Astrocyte of the hippocampus (primary cell): ENCODE results near the gene NLRC5.
"Not testable (repeated sequence)": the region's sequence is repeated elsewhere in the genome, so short reads cannot be mapped to it uniquely, and the experiment has no call there.

Source experiments
- DNase-seq: peaks from one replicate; pipeline ENCODE4 v3.0.0; 2011; ENCODE audit warnings: low read depth, low spot score

NLRC5 gene

DNA sequence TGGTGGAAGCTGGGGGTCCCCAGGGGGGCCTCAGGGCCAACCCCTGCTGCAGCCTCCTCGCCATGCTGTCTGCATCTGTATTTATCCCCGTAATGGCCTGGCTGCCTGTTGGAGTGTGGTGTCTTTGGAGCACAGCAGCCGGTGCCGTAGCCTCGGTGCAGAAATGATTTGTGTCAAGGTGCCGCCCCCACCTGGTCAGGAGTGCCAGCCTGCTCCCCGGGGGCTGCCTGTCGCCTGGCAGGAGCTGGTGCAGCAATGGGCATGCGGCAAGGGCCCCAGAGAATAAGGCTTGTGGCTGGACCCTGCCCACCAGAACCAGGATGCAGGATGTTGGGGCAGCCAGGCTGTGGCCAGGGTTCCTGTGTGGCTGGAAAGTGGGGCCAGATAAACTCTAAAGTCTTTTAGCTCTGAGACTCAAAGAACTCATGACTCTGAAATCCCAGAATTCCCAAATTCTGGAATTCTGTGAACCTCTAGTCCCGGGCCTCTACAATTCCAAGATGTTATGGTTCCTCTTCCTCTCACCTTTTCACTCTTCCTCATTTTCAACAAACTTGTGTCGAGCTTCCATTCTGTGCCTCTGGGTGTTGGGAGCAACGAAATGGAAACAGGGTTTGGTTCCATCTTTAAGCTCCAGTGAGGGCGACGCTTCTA, 109.0 kb downstream of the NLRC5 start:
- no peak for DNase-seq

GRCh38 chr16:57099965-57100364, 110.6 kb downstream of the NLRC5 start:
- peak; percentile 22 for DNase-seq

GRCh38 chr16:57100445-57100844, 111.1 kb downstream of the NLRC5 start:
- no peak for DNase-seq

DNA sequence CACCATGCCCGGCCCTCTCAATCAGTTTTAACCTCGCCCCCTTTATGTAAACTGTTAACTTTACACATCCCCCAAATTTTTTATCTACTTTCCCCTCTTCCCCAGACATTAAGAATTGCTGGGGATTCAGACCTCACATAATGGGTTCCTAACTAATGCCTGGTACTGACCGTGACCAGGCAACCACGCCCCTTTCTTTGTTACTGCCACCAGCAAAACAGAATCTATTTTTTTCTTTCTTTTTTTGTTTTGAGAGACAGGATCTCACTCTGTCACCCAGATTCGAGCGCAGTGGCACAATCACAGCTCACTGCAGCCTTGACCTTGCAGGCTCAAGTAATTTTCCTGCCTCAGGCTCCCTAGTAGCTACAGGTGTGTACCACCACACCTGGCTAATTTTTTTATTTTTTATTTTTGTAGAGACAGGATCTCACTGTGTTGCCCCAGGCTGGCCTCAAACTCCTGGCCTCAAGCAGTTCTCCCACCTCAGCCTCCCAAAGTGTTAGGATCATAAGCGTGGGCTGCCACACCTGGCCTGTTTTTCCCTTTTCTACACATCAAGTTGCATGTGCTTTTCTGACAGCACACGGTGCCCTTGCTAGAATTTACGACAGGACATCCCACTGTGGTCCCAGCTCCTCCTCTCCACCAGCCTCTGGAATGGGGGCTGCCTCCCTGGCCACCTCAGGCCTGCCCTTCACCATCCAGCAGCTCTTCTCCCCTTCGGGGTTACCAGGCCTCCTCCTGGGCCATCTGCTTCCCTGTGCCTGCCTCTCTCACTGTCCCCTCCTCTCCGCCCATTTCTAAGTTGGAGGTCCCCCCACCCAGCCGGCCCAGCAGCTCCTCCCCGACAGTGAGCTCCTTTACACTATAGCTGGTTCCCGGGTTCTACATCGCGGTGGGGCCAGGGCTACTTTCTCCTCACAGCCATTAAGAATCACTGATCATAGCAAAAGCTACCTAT, 113.8 kb downstream of the NLRC5 start:
- DNase-seq, result no peak

- DNase-seq, result no peak
Measured at GRCh38 chr16:57104706-57105105, 115.3 kb downstream of the NLRC5 start.

DNA sequence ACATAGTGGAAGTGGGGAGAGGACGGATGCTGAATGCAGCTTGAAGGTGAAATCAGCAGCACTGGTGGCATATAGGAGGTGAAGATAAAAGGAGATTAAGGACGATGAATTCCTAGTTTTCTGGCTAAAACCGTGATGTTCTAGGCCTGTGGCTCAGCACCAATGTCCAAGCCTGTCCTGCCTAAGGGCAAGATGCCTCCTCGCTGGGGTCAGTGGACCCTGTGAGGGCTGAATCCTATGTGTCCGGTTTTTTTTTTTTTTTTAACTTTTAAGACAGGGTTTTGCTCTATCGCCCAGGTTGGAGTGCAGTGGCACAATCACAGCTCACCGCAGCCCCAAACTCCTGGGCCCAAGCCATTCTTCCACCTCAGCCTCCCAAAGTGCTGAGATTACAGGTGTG, 115.8 kb downstream of the NLRC5 start:
- no peak for DNase-seq

- no peak for DNase-seq
Measured at GRCh38 chr16:57106767-57107166, 117.4 kb downstream of the NLRC5 start.

DNA sequence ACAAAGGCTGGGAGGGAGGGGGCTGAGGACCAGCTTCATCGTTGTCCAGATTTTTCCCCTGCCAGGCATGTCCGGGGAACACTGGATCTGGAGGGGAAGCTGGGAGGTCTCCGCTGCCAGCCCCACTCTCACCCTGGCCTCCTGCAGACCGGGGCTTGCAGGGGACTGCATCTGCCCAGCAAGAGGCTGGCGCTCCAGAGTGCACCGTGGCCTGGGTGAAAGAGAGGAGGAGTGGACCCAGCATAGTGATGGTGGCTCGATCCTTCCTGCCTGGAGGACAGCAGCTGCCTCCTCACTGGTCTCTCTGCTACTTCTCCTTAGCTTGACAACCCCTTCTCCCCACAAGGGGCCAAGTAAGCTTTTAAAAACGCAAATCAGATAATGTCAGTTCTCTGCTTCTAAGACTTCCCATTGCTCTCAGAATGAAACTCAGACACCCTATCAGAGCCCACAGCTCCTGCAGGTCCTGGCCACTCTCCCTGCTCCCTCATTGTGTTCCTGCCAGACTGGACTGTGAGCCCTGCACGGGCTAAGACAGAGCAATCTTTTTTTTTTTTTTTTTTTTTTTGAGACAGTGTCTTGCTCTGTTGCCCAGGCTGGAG, 118.1 kb downstream of the NLRC5 start:
- no peak for DNase-seq

GRCh38 chr16:57108432-57108831, 119.1 kb downstream of the NLRC5 start:
- no peak for DNase-seq

- not testable (repeated sequence) for DNase-seq
Measured at GRCh38 chr16:57109259-57110105, 120.1 kb downstream of the NLRC5 start.

DNA sequence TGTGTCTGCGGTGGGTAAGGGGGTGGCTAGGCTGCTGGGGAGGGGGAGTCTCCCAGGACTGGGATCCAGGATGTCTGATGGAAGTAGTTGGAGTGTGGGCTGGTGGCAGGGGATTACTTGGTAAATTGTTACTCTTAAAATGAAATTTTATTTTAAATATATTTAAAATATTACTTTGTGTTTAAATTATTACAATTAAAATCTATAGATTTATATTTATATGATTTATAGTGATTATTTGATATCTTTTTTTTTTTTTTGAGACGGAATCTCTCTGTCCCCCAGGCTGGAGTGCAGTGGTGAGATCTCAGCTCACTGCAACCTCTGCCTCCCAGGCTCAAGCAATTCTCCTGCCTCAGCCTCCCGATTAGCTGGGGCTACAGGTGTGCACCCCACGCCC, 121.6 kb downstream of the NLRC5 start:
- DNase-seq, result no peak

- DNase-seq, result no peak
Measured at GRCh38 chr16:57111420-57111819, 122.1 kb downstream of the NLRC5 start.

- no peak for DNase-seq
Measured at GRCh38 chr16:57112403-57113041, 123.2 kb downstream of the NLRC5 start.

- peak; percentile 74 for DNase-seq
Measured at GRCh38 chr16:57113042-57113453, 123.7 kb downstream of the NLRC5 start.

GRCh38 chr16:57113664-57114063, 124.3 kb downstream of the NLRC5 start:
- no peak for DNase-seq

DNA sequence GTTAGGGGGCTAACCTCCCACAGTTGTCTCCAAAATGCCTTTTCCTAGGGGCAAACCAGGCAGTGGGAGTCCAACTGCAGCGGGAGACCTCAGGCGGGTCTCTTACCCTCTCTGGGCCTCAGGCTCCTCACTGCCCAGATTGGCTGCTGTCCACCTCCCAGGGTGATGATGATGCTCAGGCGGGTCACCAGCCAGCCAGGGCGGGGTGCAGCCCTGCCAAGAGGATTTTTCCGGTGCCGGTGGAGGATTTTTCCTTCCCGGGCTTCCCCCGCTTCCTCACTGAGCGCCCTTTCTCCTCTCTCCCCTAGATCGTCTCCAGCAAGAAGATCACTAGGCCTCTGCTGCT, 125.8 kb downstream of the NLRC5 start:
- peak; percentile 50 for DNase-seq

DNA sequence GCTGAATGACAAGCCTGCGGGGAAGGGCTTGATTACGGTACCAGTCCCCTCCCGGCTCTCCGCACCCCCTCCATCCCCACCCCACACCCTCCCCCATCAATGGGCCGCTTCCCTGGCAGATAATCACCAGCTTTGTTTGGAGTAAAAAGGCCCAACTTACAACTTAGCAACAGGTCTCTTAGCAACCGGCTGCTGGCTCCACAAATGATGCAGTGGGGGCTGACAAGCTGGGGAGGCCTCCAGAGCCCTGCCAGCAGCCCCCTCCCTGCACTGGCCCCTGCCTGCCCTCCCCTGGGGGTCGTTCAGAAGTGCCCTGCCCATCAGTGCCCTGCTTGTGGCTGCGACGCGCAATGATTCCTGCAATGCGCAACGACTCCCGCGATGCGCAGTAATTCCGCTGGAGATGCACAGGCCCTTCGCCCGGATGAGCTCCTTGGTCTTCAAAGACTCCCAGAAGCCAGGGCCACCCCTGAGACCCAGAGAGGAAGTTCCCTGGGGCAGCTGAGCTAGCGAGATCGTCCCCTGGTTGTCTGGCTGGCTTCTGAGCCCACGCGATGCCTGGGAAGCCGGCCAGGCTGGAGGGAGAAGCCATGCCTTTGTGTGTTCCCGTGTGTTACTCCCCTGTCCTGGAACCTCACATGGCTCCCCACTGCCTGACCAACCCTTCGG, 126.3 kb downstream of the NLRC5 start:
- peak; percentile 87 for DNase-seq

DNA sequence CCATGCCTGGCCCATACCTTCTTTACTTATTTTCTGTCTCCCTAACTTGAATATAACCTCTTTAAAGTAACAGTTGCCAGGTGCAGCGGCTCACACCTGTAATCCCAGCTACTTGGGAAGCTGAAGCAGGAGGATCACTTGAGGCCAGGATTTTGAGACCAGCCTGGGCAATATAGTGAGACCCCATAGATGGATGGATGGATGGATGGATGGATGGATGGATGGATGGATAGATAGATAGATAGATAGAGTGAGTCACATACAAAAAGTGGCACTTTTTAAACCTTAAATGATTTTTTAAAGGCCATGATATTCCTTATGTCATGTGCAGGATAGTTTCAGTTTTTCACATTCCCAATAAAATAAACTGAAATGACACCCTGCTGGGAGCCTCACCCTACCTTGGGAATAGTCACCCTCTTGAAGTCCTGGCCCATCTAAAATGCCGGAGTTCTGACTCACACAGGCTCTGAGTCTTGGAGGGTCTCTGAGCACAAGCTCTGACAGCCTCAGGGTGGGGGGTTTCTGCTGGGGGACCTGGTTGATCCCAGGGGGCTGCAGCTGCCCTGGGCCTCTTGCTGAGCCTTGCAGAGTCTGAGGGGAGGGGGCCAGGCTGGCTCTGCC, 129.2 kb downstream of the NLRC5 start:
- DNase-seq, result no peak

GRCh38 chr16:57123216-57123973, 134.0 kb downstream of the NLRC5 start:
- no peak for DNase-seq
